Liver (tissue), 9 donors: ENCODE results near the gene RXFP2. TPM values are rescaled to one million over a fixed set of nuclear protein-coding genes. Genes with fewer than 3 reads are reported as not detected.

Experiments used
- DNase-seq: peaks from one replicate; pipeline ENCODE4 v3.0.0-alpha.2; 2017; ENCODE audit warnings: low spot score
- H3K27ac ChIP-seq, 2 donors: one replicate each; pipeline ENCODE4 v1.7.0; 2013; ENCODE audit warnings: inconsistent platforms in 2 of 2, low read length in 2 of 2, control low read depth in 1 of 2, low read depth in 1 of 2, mild to moderate bottlenecking in 1 of 2
- H3K27me3 ChIP-seq, 4 donors: one replicate each; pipeline versions ENCODE4 v1.6.1 to v1.7.0; 2013; ENCODE audit warnings: low read length in 3 of 4, inconsistent platforms in 1 of 4, mild to moderate bottlenecking in 1 of 4, moderate library complexity in 1 of 4; ENCODE audit not compliant: control insufficient read depth in 4 of 4, insufficient read depth in 4 of 4
- H3K36me3 ChIP-seq, 4 donors: one replicate each; pipeline versions ENCODE4 v1.6.1 to v1.7.0; 2013; ENCODE audit warnings: low read length in 3 of 4, mild to moderate bottlenecking in 3 of 4, low read depth in 1 of 4, moderate library complexity in 1 of 4; ENCODE audit not compliant: control insufficient read depth in 4 of 4, insufficient read depth in 3 of 4
- H3K4me1 ChIP-seq, 4 donors: one replicate each; pipeline versions ENCODE4 v1.6.1 to v1.7.0; 2013; ENCODE audit warnings: low read length in 3 of 4, mild to moderate bottlenecking in 3 of 4, moderate library complexity in 1 of 4; ENCODE audit not compliant: control insufficient read depth in 4 of 4, insufficient read depth in 4 of 4
- H3K4me3 ChIP-seq, 3 donors: one replicate each; pipeline versions ENCODE4 v1.6.1 to v1.7.0; 2013; ENCODE audit warnings: low read length in 3 of 3, control low read depth in 1 of 3, low read depth in 1 of 3, mild to moderate bottlenecking in 1 of 3
- H3K9ac ChIP-seq, 2 donors: one replicate each; pipeline ENCODE4 v1.7.0; 2013; ENCODE audit warnings: low read length in 2 of 2, mild to moderate bottlenecking in 2 of 2, moderate library complexity in 2 of 2, control low read depth in 1 of 2, low read depth in 1 of 2
- H3K9me3 ChIP-seq, 4 donors: one replicate each; pipeline versions ENCODE4 v1.6.1 to v1.7.0; 2013; ENCODE audit warnings: low read length in 3 of 4; ENCODE audit not compliant: control insufficient read depth in 4 of 4
- ATF3 ChIP-seq: IDR thresholded peaks from 2 replicates; pipeline ENCODE4 v1.6.1; 2016; ENCODE audit warnings: antibody characterized with exemption
- CTCF ChIP-seq: fragments of 150-350 bp; IDR thresholded peaks from 2 replicates; pipeline ENCODE4 v1.5.1; 2017; ENCODE audit warnings: improper control_type of control experiment, low read depth, low read length; ENCODE audit not compliant: missing input control
- EGR1 ChIP-seq, 2 donors: IDR thresholded peaks; 2 replicates each; pipeline ENCODE4 v1.6.1; 2016 to 2018; ENCODE audit warnings: antibody characterized with exemption in 2 of 2, low read depth in 2 of 2
- FOXA1 ChIP-seq: IDR thresholded peaks from 2 replicates; pipeline ENCODE4 v1.6.1; 2016; ENCODE audit warnings: antibody characterized with exemption
- FOXA2 ChIP-seq: IDR thresholded peaks from 2 replicates; pipeline ENCODE4 v1.6.1; 2016; ENCODE audit warnings: antibody characterized with exemption
- GABPA ChIP-seq, 2 donors: IDR thresholded peaks in 1 of 2; conservative IDR thresholded peaks in 1 of 2; 2 replicates each; pipeline ENCODE4 v1.6.1; 2016; ENCODE audit warnings: antibody characterized with exemption in 2 of 2, mild to moderate bottlenecking in 1 of 2, moderate library complexity in 1 of 2
- HNF4A ChIP-seq, 2 donors: conservative IDR thresholded peaks; 2 replicates each; pipeline ENCODE4 v1.6.1; 2016; ENCODE audit warnings: antibody characterized with exemption in 2 of 2, mild to moderate bottlenecking in 2 of 2
- HNF4G ChIP-seq: IDR thresholded peaks from 2 replicates; pipeline ENCODE4 v1.6.1; 2016; ENCODE audit warnings: antibody characterized with exemption
- JUND ChIP-seq, 2 donors: IDR thresholded peaks; 2 replicates each; pipeline ENCODE4 v1.6.1; 2016; ENCODE audit warnings: antibody characterized with exemption in 2 of 2
- NR2F2 ChIP-seq: IDR thresholded peaks from 2 replicates; pipeline ENCODE4 v1.6.1; 2016; ENCODE audit warnings: antibody characterized with exemption
- RAD21 ChIP-seq, 2 donors: IDR thresholded peaks; 2 replicates each; pipeline ENCODE4 v1.6.1; 2016; ENCODE audit warnings: antibody characterized with exemption in 2 of 2, mild to moderate bottlenecking in 2 of 2
- REST ChIP-seq: IDR thresholded peaks from 2 replicates; pipeline ENCODE4 v1.6.1; 2016; ENCODE audit warnings: antibody characterized with exemption, mild to moderate bottlenecking
- RXRA ChIP-seq, 2 donors: IDR thresholded peaks; 2 replicates each; pipeline ENCODE4 v1.6.1; 2017 to 2018; ENCODE audit warnings: antibody characterized with exemption in 2 of 2, mild to moderate bottlenecking in 1 of 2
- SP1 ChIP-seq: IDR thresholded peaks from 2 replicates; pipeline ENCODE4 v1.6.1; 2018; ENCODE audit warnings: antibody characterized with exemption, mild to moderate bottlenecking
- TAF1 ChIP-seq: conservative IDR thresholded peaks from 2 replicates; pipeline ENCODE4 v1.6.1; 2016; ENCODE audit warnings: antibody characterized with exemption, mild to moderate bottlenecking
- YY1 ChIP-seq: IDR thresholded peaks from 2 replicates; pipeline ENCODE4 v1.6.1; 2016; ENCODE audit warnings: antibody characterized with exemption, mild to moderate bottlenecking
- ZBTB33 ChIP-seq: IDR thresholded peaks from 2 replicates; pipeline ENCODE4 v1.6.1; 2016; ENCODE audit warnings: antibody characterized with exemption
- WGBS: extraction: QIAGEN DNeasy Blood & Tissue Kit; methylation state at CpG from one replicate; pipeline ENCODE4 v1.1.7; 2013; 5-methylcytosine and 5-hydroxymethylcytosine counted together
- polyA plus RNA-seq, 2 donors: library from polyadenylated mRNA; stranded (reverse) in 1 of 2; unstranded in 1 of 2; fragments of 200-250 nt in 1 of 2; fragments of >200 nt in 1 of 2; fragmentation: Nextera tagmentation in 1 of 2; extraction: Ambion mirVana in 1 of 2; gene quantifications; one replicate each; pipeline versions ENCODE4 v1.2.1 to v1.2.3, GENCODE V29; 2013 to 2015
- total RNA-seq, 2 donors: library from RNA; depleted of rRNA; stranded (reverse); fragments of >200 nt; gene quantifications; one replicate each; pipeline ENCODE4 v1.2.3, GENCODE V29; 2014
- TF ChIP-seq, protein P1 (sequence below): IDR thresholded peaks from 2 replicates; pipeline ENCODE4 v1.6.1; 2016; ENCODE audit warnings: antibody characterized with exemption
- donor health status: healthy.
- donor health status: healthy.
- donor health status: healthy.
- donor health status: healthy.
- donor health status: healthy.

RXFP2 gene
- total and polyA plus RNA-seq, 4 donors = not detected

DNA sequence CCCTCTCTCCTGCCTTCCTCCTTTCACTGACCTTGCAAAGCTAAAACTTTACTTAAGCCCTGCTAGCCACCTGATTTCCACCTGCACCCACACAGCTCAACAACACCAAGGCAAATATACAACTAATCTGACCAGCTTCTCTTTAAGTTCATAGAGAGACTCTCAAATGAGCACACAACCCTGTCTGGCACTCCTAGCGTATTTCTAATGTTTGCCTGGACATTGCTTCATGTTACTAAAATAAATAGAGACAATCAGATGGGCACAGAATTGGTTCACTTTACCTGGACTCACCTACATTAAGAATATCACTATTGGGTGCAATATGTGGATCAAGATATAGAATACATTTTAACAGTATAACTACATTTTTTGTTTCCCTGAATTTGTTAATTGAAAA, 33.2 kb upstream of the RXFP2 start:
- H3K9me3 ChIP-seq = no peaks in the 10 kb centered on the region
- DNase-seq = no peak
- 29% methylated on average over 1 of the region's 1 CpG for WGBS
- H3K36me3 ChIP-seq = no peaks in the 10 kb centered on the region
- H3K4me1 ChIP-seq = peaks cover 4 to 27% (median 22%) of the 10 kb centered on the region in 4 donors
- no peak overlapping the region for H3K4me3 ChIP-seq
- H3K27me3 ChIP-seq = no peaks in the 10 kb centered on the region
- no peak overlapping the region for H3K9ac ChIP-seq
- H3K27ac ChIP-seq = peak overlapping the region in 1 of 2 donors; percentile 14
- TF ChIP-seq FOXA1 (peak; percentile 94), TAF1 (no peak), SP1 (peak; percentile 77), ZBTB33 (peak; percentile 72), ATF3 (peak; percentile 23), CTCF (no peak), RXRA (IDR thresholded peaks at IDR 0.05) (peak; percentile 85 to 93), EGR1 (IDR thresholded peaks at IDR 0.05; ENCODE audit: low read depth in 2 of 2) (peak in 1 of 2 donors; percentile 38), GABPA (IDR thresholded peaks at IDR 0.05 in 1 of 2, conservative IDR thresholded peaks at IDR 0.05 in 1 of 2) (peak in 1 of 2 donors; percentile 29), FOXA2 (peak; percentile 96), JUND (IDR thresholded peaks at IDR 0.05) (peak in 1 of 2 donors; percentile 81), YY1 (peak; percentile 58), RAD21 (IDR thresholded peaks at IDR 0.05) (peak; percentile 28 to 47), HNF4G (peak; percentile 9), HNF4A (conservative IDR thresholded peaks at IDR 0.05) (peak; percentile 80 to 85), REST (peak; percentile 37), NR2F2 (no peak)
- TF ChIP-seq, protein P1, sequence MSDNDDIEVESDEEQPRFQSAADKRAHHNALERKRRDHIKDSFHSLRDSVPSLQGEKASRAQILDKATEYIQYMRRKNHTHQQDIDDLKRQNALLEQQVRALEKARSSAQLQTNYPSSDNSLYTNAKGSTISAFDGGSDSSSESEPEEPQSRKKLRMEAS = peak; percentile 80
